GM13977 (cell line): ENCODE results near the gene CEP95.

Experiments used
- DNase-seq: peaks from one replicate; pipeline ENCODE4 v3.0.0; 2012; ENCODE audit warnings: low spot score
- in situ Hi-C: fragments of 300-500 bp; cut with MboI; formaldehyde crosslinking; loops from one replicate; pipeline ENCODE4 v1.12.0; 2022; ENCODE audit warnings: low sequenced_read_pairs, low pct_unique_long_range_greater_than_20kb, mixed read lengths, inconsistent platforms; ENCODE audit not compliant: unreplicated experiment
- TF ChIP-seq, protein P1 (sequence below): IDR thresholded peaks from 2 replicates; pipeline ENCODE4 v1.5.1; 2012; ENCODE audit warnings: mild to moderate bottlenecking, control low read depth; ENCODE audit not compliant: insufficient read depth; ENCODE audit errors: extremely low read depth, missing control alignments

CEP95 gene

DNA sequence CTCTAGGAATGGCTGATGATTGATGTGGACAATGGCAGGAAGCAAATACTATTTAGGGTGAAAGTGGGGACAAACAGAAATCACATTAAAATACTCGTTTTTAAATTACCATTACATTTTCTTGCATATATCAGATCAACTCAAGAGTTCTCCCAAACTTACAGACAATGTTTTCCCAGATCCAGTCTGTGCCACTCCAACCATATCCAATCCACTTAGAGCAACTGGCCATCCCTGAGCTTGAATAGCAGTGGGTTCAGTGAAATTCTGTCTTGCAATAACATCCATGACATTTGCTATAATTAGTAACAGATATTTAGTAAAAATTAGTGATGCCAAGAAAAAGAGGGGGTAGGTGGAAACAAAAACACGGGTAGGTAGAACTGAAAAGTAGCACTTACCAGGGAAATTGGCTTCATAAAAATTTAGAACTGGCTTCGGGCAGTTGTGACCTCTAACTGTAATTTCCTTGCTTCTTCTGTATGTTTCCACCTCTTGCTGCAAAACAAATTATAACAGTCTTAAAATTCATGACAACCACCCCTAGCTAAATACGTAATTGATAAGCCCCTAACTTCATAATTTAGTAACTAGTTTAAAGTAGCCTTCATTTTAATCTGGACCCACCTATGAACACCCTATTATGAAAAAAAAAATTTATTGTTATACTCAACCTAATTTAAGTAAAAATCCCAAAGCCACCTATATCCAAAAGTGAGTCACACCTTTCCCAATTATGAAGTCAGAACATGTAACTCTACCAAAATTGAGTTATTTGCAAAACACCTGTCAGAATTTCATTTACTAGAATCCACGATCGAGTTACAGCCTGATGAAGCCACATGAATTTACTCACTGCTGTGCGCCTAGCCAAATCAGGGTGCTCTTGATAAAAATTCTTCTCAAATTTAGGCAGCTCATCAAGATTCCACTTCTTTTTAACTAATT is 2.7 kb upstream of the CEP95 start:
- no peak for DNase-seq
- in situ Hi-C loops = no loop called here
- TF ChIP-seq, protein P1, sequence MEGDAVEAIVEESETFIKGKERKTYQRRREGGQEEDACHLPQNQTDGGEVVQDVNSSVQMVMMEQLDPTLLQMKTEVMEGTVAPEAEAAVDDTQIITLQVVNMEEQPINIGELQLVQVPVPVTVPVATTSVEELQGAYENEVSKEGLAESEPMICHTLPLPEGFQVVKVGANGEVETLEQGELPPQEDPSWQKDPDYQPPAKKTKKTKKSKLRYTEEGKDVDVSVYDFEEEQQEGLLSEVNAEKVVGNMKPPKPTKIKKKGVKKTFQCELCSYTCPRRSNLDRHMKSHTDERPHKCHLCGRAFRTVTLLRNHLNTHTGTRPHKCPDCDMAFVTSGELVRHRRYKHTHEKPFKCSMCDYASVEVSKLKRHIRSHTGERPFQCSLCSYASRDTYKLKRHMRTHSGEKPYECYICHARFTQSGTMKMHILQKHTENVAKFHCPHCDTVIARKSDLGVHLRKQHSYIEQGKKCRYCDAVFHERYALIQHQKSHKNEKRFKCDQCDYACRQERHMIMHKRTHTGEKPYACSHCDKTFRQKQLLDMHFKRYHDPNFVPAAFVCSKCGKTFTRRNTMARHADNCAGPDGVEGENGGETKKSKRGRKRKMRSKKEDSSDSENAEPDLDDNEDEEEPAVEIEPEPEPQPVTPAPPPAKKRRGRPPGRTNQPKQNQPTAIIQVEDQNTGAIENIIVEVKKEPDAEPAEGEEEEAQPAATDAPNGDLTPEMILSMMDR = no peak

DNA sequence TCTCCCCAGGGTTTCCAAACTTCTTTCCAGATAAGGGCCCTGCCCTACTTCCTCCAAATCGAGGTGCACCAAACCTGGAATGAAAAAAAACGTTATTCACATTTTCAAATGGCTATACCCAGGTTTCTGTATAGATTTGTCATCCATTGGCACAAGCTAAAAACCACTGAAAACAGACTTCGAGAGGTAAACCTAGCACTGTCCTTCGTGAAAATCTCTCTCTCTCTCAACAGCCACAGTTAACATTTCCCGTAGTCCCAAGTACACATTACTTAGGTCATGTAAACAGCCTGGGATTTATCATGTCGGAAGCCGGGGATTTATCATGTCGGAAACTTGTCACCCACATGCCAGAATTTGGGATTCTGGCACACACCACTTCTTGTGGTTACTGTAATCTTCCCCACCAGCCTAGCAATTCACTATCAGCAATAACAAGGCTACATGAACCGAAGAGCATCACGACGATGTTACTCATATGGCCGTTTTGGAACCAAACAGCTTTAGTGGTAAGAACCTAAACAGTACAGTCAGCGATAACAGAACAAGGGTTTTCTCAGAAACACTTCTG is 1.9 kb upstream of the CEP95 start:
- TF ChIP-seq, protein P1 = no peak
- in situ Hi-C loops = no loop called here
- no peak for DNase-seq

DNA sequence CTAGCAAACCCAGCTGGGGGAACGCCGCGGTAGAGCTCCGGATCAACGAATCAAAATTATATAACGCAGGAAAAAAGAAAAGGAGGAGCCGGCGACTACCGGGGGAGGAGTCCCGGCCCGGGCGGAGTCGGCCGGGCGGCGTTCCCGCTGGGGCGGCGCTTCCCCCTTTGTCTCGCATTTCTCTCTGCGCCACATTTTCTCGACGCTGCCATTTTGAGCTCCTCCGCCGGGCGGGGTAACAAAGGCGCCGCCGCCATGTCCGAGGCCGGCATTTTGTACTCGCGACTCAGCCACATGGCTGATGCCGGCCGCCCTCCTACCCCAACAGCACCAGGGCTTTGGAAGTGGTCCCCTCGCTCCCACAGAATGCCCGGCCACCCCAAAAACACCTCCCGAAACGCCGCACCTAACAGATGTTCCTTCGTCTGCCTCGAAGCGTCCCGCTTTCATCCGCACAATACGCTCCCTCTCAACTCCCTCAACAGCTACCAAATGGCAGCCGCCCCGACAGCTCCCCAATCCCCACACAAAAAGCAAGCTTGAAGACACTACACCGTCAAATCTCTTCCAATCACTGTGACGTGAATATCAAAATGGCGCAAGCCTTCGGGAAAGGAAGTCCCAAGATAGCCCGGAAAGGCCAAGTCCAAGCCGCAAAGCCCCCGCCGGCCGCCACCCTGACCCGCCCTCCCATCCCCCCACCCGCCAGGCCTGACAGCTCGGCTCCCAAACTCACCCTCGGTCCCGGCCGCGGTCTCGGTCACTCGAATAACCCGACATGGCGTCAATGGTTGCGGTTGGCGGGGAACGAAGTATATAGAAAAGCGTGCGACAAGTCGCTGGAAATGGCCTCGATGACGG is 1.2 kb upstream of the CEP95 start:
- in situ Hi-C loops = no loop called here
- TF ChIP-seq, protein P1 = no peak
- DNase-seq = peak; percentile 84

DNA sequence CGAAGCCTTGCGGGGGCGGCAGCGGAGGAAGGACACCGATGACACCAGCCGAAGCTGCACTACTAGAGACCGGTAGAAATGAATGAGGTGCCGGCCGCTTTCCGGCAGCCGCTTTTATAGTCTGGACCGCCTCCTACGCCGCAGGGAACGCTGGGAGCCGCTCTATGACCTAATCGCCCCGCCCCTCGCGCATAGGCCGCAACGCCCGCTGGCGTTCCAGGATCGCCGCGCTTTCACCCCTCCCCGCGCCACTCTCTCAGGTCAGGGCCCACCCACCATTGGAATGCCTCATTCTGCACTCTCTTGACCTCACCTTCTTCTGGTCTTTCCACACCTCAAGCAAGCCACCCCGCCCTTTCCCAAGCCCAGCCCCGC is 589 bp upstream of the CEP95 start, which contains the start of gene DDX5:
Gene DDX5 (minus strand): TSS at position 89 of the 375 bp plus-strand sequence. CDS start 170 bp downstream, outside the sequence.
- peak; percentile 95 for DNase-seq
- in situ Hi-C loops = no loop called here
- TF ChIP-seq, protein P1 = no peak

DNA sequence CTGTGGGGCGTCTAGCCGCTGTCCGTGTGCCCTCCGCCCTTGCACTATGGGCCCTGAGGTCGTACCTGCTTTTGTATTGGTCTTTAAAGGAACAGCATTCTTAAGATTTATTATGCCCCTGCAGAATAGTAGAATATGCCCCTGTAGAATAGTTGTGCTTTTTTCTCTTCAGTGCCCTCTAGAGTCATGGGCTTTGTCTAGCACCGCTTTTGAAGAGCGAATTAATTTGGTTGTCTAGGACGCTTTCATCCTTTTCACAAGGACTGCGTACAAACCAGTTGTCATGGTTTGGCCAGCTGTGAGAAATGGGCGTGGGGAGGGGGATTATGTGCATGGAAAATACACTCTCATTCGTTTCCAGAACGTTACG is 621 bp downstream of the CEP95 start:
- TF ChIP-seq, protein P1 = peak; percentile 59
- DNase-seq = peak; percentile 72
- in situ Hi-C loops = no loop called here

DNA sequence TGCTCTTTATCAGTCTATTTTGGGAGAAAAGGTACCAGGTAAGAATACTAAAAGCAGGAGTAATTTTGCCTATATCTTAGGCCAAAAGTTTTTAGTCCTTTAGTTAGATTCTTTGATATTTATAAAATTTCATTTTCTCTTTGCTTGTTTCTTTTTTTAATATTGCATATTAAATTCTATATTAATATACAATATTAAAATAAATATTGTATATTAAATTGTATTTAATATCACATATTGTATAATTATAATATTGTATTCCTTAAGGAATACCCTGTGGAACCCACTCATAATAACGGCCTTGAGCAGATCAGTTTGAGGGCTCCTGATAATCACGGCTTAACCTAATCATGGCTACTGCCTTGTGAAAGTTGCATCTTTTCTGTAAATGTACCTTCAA is 1.9 kb downstream of the CEP95 start:
- no peak for DNase-seq
- TF ChIP-seq, protein P1 = no peak
- in situ Hi-C loops = no loop called here
